NOMO-1 (cell line): ENCODE results near the gene SMIM11.
"Not testable (repeated sequence)": the region's sequence is repeated elsewhere in the genome, so short reads cannot be mapped to it uniquely, and the experiment has no call there.

ENCODE experiments used
- DNase-seq, 2 experiments: peaks; one replicate each; lab custom pipeline; 2025; ENCODE audit not compliant: unreplicated experiment in 2 of 2; lab: John Stamatoyannopoulos, UW

Gene SMIM11

GRCh38 chr21:34374940-34375618 lies at the start of gene SMIM11:
Gene SMIM11, plus strand, starts transcription at chr21:34375507. Its CDS starts 3,998 bp downstream, at chr21:34379505.
- DNase-seq, result not testable (repeated sequence)

- no peak for DNase-seq
These were observed 45.3 kb upstream of the SMIM11 start for GRCh38 chr21:34330055-34330454.

- no peak for DNase-seq
These were observed 43.6 kb upstream of the SMIM11 start for GRCh38 chr21:34331726-34332125.

- no peak for DNase-seq
These were observed 43.0 kb upstream of the SMIM11 start for GRCh38 chr21:34332347-34332746.

GRCh38 chr21:34333121-34333739 lies 42.1 kb upstream of the SMIM11 start:
- DNase-seq, result no peak

- no peak for DNase-seq
These were observed 40.0 kb upstream of the SMIM11 start for GRCh38 chr21:34335316-34335715.

- no peak for DNase-seq
These were observed 39.1 kb upstream of the SMIM11 start for GRCh38 chr21:34336245-34336644.

GRCh38 chr21:34336756-34337391 lies 38.4 kb upstream of the SMIM11 start:
- DNase-seq, result no peak

GRCh38 chr21:34337741-34338140 lies 37.6 kb upstream of the SMIM11 start:
- DNase-seq, result no peak

- no peak for DNase-seq
These were observed 37.1 kb upstream of the SMIM11 start for GRCh38 chr21:34338226-34338625.

- DNase-seq, result no peak
These were observed 35.2 kb upstream of the SMIM11 start for GRCh38 chr21:34340061-34340460.

GRCh38 chr21:34342476-34342875 lies 32.8 kb upstream of the SMIM11 start:
- no peak for DNase-seq

GRCh38 chr21:34343347-34343746 lies 32.0 kb upstream of the SMIM11 start:
- DNase-seq, result no peak

- DNase-seq, result no peak
These were observed 31.4 kb upstream of the SMIM11 start for GRCh38 chr21:34343838-34344381.

- no peak for DNase-seq
These were observed 30.7 kb upstream of the SMIM11 start for GRCh38 chr21:34344584-34344983.

GRCh38 chr21:34345091-34345871 lies 30.0 kb upstream of the SMIM11 start:
- no peak for DNase-seq

GRCh38 chr21:34345892-34346291 lies 29.4 kb upstream of the SMIM11 start:
- no peak for DNase-seq

- no peak for DNase-seq
These were observed 26.3 kb upstream of the SMIM11 start for GRCh38 chr21:34348890-34349519.

- DNase-seq, result peak; percentile 37 to 65
These were observed 23.5 kb upstream of the SMIM11 start for GRCh38 chr21:34351786-34352241.

- DNase-seq, result no peak
These were observed 22.8 kb upstream of the SMIM11 start for GRCh38 chr21:34352556-34352955.
